Ovary (tissue), 9 donors: ENCODE data around the gene MAPKAP1. TPM values are rescaled to one million over a fixed set of nuclear protein-coding genes. Genes with fewer than 3 reads are reported as not detected.

Source experiments
- DNase-seq, 5 donors: peaks; one replicate each; pipeline ENCODE4 v3.0.0-alpha.2; 2019 to 2020
- H3K27ac ChIP-seq, 2 donors: fragments of 200-600 bp; one replicate each; pipeline versions ENCODE4 v1.5.1 to v1.8.0; 2019 to 2022
- H3K27me3 ChIP-seq: fragments of 200-600 bp; one replicate; pipeline ENCODE4 v1.8.0; 2022
- H3K36me3 ChIP-seq: fragments of 200-600 bp; sonication (generic); one replicate; pipeline ENCODE4 v1.5.1; 2019
- H3K4me1 ChIP-seq: one replicate; pipeline ENCODE4 v1.8.1; 2013; ENCODE audit warnings: mild to moderate bottlenecking, moderate library complexity; ENCODE audit not compliant: insufficient read depth
- H3K4me3 ChIP-seq: fragments of 200-600 bp; sonication (generic); one replicate; pipeline ENCODE4 v1.5.1; 2017
- H3K9me3 ChIP-seq, 2 donors: fragments of 200-600 bp in 1 of 2; sonication (generic) in 1 of 2; one replicate each; pipeline versions ENCODE4 v1.5.1 to v1.8.1; 2013 to 2019; ENCODE audit warnings: mild to moderate bottlenecking in 1 of 2, moderate library complexity in 1 of 2
- CTCF ChIP-seq, 3 donors: fragments of 450-650 bp in 2 of 3; fragments of 200-600 bp in 1 of 3; IDR thresholded peaks; one replicate each; pipeline versions ENCODE4 v1.5.1 to v1.8.0; 2016 to 2022; ENCODE audit warnings: antibody characterized with exemption in 3 of 3, mild to moderate bottlenecking in 1 of 3
- EP300 ChIP-seq: sonication (generic); formaldehyde crosslinking; IDR thresholded peaks from one replicate; pipeline ENCODE4 v1.6.1; 2017; ENCODE audit warnings: antibody characterized with exemption
- POLR2A ChIP-seq: fragments of 450-650 bp; IDR thresholded peaks from one replicate; pipeline ENCODE4 v1.6.1; 2017; ENCODE audit warnings: antibody characterized with exemption, mild to moderate bottlenecking, moderate library complexity
- WGBS, 3 donors: extraction: QIAGEN DNeasy Blood & Tissue Kit in 1 of 3; methylation state at CpG; one replicate each; pipeline versions ENCODE4 v1.1.5 to v1.1.7; 2013 to 2017; 5-methylcytosine and 5-hydroxymethylcytosine counted together
- intact Hi-C, 4 donors: fragments of 100-400 bp; cut with DNase I; formaldehyde crosslinking; loops; one replicate each; pipeline versions ENCODE4 v1.11.0 to v1.15.1; 2022 to 2023
- polyA plus RNA-seq, 2 donors: library from polyadenylated mRNA; stranded (reverse); fragments of 200-250 nt in 1 of 2; fragments of 350-450 nt in 1 of 2; fragmentation: Illumina TruSeq in 1 of 2; extraction: RNeasy Lipid Tissue Mini Kit (QIAGEN cat#74804) in 1 of 2; gene quantifications; one replicate each; pipeline ENCODE4 v1.2.3, GENCODE V29; 2013 to 2014
- total RNA-seq, 7 donors: library from RNA; depleted of rRNA in 2 of 7; stranded (reverse); fragments of >200 nt in 2 of 7; fragmentation: NEBNext Ultra II Directional in 3 of 7; extraction: Animal tissue kit (Norgen Biotek cat#: 25700) in 3 of 7; gene quantifications; one replicate each; pipeline versions ENCODE4 v1.1.0 to v1.2.4, GENCODE V29; 2016 to 2023
- donor health status: DM: no; HTN: no; CAD: no; lungs with moderate emphysema.
- donor health status: DM: no; HTN: no; CAD: no.
- donor health status: Bipolar disorder and iron deficiency.
- donor health status: DM: yes; HTN: yes; CAD: no.
- donor health status: DM: no; HTN: no; CAD: no.
- donor health status: DM: yes; HTN: yes; CAD: no.

The MAPKAP1 gene
- total and polyA plus RNA-seq, 9 donors: 43.3 to 86.5 (median 50.2) TPM

GRCh38 chr9:125655691-125656410 is 51.2 kb downstream of the MAPKAP1 start:
- Histone ChIP-seq H3K27me3 (no peaks in the 10 kb centered on the region), H3K4me1 (no peaks in the 10 kb centered on the region), H3K9me3 (no peaks in the 10 kb centered on the region), H3K36me3 (no peaks in the 10 kb centered on the region), H3K27ac (no peak overlapping the region), H3K4me3 (no peak overlapping the region)
- DNase-seq: no peak
- WGBS, 3 donors: 87 to 90% (median 87%) methylated on average over 5 of the region's 5 CpGs
- TF ChIP-seq EP300: no peak
- TF ChIP-seq CTCF (IDR thresholded peaks at IDR 0.05): no peak
- TF ChIP-seq POLR2A: no peak
- intact Hi-C loops: no loop called here

GRCh38 chr9:125655066-125655633 is 51.9 kb downstream of the MAPKAP1 start:
- DNase-seq: no peak
- Histone ChIP-seq H3K4me1 (no peaks in the 10 kb centered on the region), H3K36me3 (no peaks in the 10 kb centered on the region), H3K27me3 (no peaks in the 10 kb centered on the region), H3K9me3 (no peaks in the 10 kb centered on the region), H3K27ac (no peak overlapping the region), H3K4me3 (no peak overlapping the region)
- TF ChIP-seq POLR2A (no peak), CTCF (IDR thresholded peaks at IDR 0.05) (no peak), EP300 (no peak)
- WGBS, 3 donors: 83 to 94% (median 90%) methylated on average over 4 of the region's 4 CpGs
- intact Hi-C loops: no loop called here

GRCh38 chr9:125654121-125654520 is 52.9 kb downstream of the MAPKAP1 start:
- Histone ChIP-seq H3K9me3 (no peaks in the 10 kb centered on the region), H3K27ac (no peak overlapping the region), H3K4me1 (no peaks in the 10 kb centered on the region), H3K36me3 (no peaks in the 10 kb centered on the region), H3K27me3 (no peaks in the 10 kb centered on the region), H3K4me3 (no peak overlapping the region)
- no peak for TF ChIP-seq EP300
- 74 to 77% (median 75%) methylated on average over 5 of the region's 5 CpGs for WGBS, 3 donors
- intact Hi-C loops: no loop called here
- no peak for DNase-seq

- intact Hi-C loops: no loop called here
- Histone ChIP-seq H3K4me3 (no peak overlapping the region), H3K27me3 (no peaks in the 10 kb centered on the region), H3K9me3 (no peaks in the 10 kb centered on the region), H3K4me1 (no peaks in the 10 kb centered on the region), H3K36me3 (no peaks in the 10 kb centered on the region), H3K27ac (no peak overlapping the region)
- WGBS, 3 donors: 97 to 99% (median 98%) methylated on average over 3 of the region's 3 CpGs
- no peak for DNase-seq
- TF ChIP-seq CTCF (IDR thresholded peaks at IDR 0.05) (no peak), POLR2A (no peak), EP300 (no peak)
These were observed 53.7 kb downstream of the MAPKAP1 start for GRCh38 chr9:125653325-125653724.

- WGBS, 3 donors: 89 to 91% (median 90%) methylated on average over 6 of the region's 6 CpGs
- Histone ChIP-seq H3K27me3 (no peaks in the 10 kb centered on the region), H3K4me3 (no peak overlapping the region), H3K27ac (no peak overlapping the region), H3K4me1 (no peaks in the 10 kb centered on the region), H3K9me3 (no peaks in the 10 kb centered on the region), H3K36me3 (no peaks in the 10 kb centered on the region)
- no peak for TF ChIP-seq EP300
- no peak for TF ChIP-seq POLR2A
- TF ChIP-seq CTCF (IDR thresholded peaks at IDR 0.05): no peak
- DNase-seq: no peak
- intact Hi-C loops: no loop called here
These were observed 54.2 kb downstream of the MAPKAP1 start for GRCh38 chr9:125652759-125653158.
